PC-3 (cell line): ENCODE measurements around the gene ZNF214. TPM values are rescaled to one million over a fixed set of nuclear protein-coding genes. Genes with fewer than 3 reads are reported as not detected.
"Not testable (repeated sequence)": the region's sequence is repeated elsewhere in the genome, so short reads cannot be mapped to it uniquely, and the experiment has no call there.

Experiments used
- ATAC-seq: fragments of 200-7000 bp; cut with Tn5 transposase; 2 replicates; pipeline ENCODE4 v1.9.1; 2020; ENCODE audit warnings: mild to moderate bottlenecking, moderate library complexity
- BruUV-seq: library from RNA; stranded (reverse); fragments of 400-500 nt; replicated peaks from 2 replicates; lab custom pipeline; 2021; lab: Mats Ljungman, UMichigan
- CTCF ChIA-PET: fragments of 300-600 bp; sonication (Branson Sonifier 250); formaldehyde crosslinking; loops from one replicate; lab custom pipeline; 2022; ENCODE audit warnings: antibody characterized with exemption; lab: Charles Lee
- POLR2A ChIA-PET: fragments of 300-600 bp; sonication (Branson Sonifier 250); formaldehyde crosslinking; loops from one replicate; lab custom pipeline; 2022; ENCODE audit warnings: antibody characterized with exemption; ENCODE audit not compliant: unreplicated experiment; lab: Charles Lee
- DNase-seq: peaks from one replicate; pipeline ENCODE4 v3.0.0-alpha.2; 2015
- H2AFZ ChIP-seq: fragments of 300-600 bp; sonication (generic); 2 replicates; pipeline ENCODE4 v1.6.0; 2016; ENCODE audit warnings: antibody characterized with exemption, low read length
- H3F3A ChIP-seq: fragments of 300-600 bp; sonication (generic); one replicate; pipeline ENCODE4 v1.6.0; 2017; ENCODE audit warnings: antibody characterized with exemption, low read length, control low read depth, mild to moderate bottlenecking; ENCODE audit not compliant: unreplicated experiment
- H3K27ac ChIP-seq: fragments of 300-600 bp; sonication (generic); 2 replicates; pipeline ENCODE4 v1.5.1; 2016; ENCODE audit warnings: mild to moderate bottlenecking, low read length
- H3K27me3 ChIP-seq: fragments of 300-600 bp; sonication (generic); 2 replicates; pipeline ENCODE4 v1.6.1; 2016; ENCODE audit warnings: low read length, mixed read lengths
- H3K36me3 ChIP-seq: fragments of 300-600 bp; sonication (generic); 2 replicates; pipeline ENCODE4 v1.6.1; 2016; ENCODE audit warnings: low read depth, mixed run types, low read length, mixed read lengths
- H3K4me1 ChIP-seq: fragments of 300-600 bp; sonication (generic); 2 replicates; pipeline ENCODE4 v1.5.1; 2016; ENCODE audit warnings: low read length; ENCODE audit not compliant: insufficient read depth
- H3K4me2 ChIP-seq: fragments of 300-600 bp; sonication (generic); 2 replicates; pipeline ENCODE4 v1.6.0; 2016; ENCODE audit warnings: low read length
- H3K4me3 ChIP-seq: fragments of 300-600 bp; sonication (generic); 2 replicates; pipeline ENCODE4 v1.5.1; 2016; ENCODE audit warnings: mild to moderate bottlenecking, low read length, mixed read lengths
- H3K79me2 ChIP-seq: fragments of 300-600 bp; sonication (generic); 2 replicates; pipeline ENCODE4 v1.6.1; 2017; ENCODE audit warnings: low read length, mixed read lengths
- H3K9ac ChIP-seq: fragments of 300-600 bp; sonication (generic); 2 replicates; pipeline ENCODE4 v1.6.0; 2016; ENCODE audit warnings: mild to moderate bottlenecking, low read length
- H3K9me2 ChIP-seq: fragments of 300-600 bp; sonication (generic); replicated peaks from 2 replicates; pipeline ENCODE4 v1.6.1; 2016; ENCODE audit warnings: mixed run types, low read length, mixed read lengths
- H3K9me3 ChIP-seq: fragments of 300-600 bp; sonication (generic); 2 replicates; pipeline ENCODE4 v1.6.1; 2016; ENCODE audit warnings: low read length, mixed read lengths
- H4K20me1 ChIP-seq: fragments of 300-600 bp; sonication (generic); 2 replicates; pipeline ENCODE4 v1.6.1; 2016; ENCODE audit warnings: low read length, mixed read lengths
- EZH2 ChIP-seq: fragments of 300-600 bp; sonication (generic); IDR thresholded peaks from one replicate; pipeline ENCODE4 v1.6.1; 2017; ENCODE audit warnings: antibody characterized with exemption, mild to moderate bottlenecking, low read length; ENCODE audit not compliant: unreplicated experiment
- EZH2phosphoT487 ChIP-seq: fragments of 300-600 bp; sonication (generic); IDR thresholded peaks from 2 replicates; pipeline ENCODE4 v1.6.1; 2018; ENCODE audit warnings: mild to moderate bottlenecking, antibody characterized with exemption, low read length, borderline replicate concordance
- intact Hi-C: fragments of 100-400 bp; cut with micrococcal nuclease; formaldehyde crosslinking; loops from 2 replicates; pipeline ENCODE4 v1.9.0; 2023
- total RNA-seq: library from RNA; depleted of rRNA; stranded (reverse); fragments of >200 nt; gene quantifications from 2 replicates; pipeline ENCODE4 v1.2.3, GENCODE V29; 2014
- TF ChIP-seq, protein P1 (sequence below): fragments of 300-600 bp; sonication (generic); conservative IDR thresholded peaks from 2 replicates; pipeline ENCODE4 v1.5.1; 2017; ENCODE audit warnings: antibody characterized with exemption, low read depth, mild to moderate bottlenecking, low read length

The ZNF214 gene
- total RNA-seq, 1 experiment from 2014 or later = 1.4 TPM

- Histone ChIP-seq H2AFZ (no peak overlapping the region), H3K36me3 (no peaks in the 10 kb centered on the region), H3K4me1 (no peaks in the 10 kb centered on the region), H3K9ac (no peak overlapping the region), H3K27ac (no peak overlapping the region), H4K20me1 (no peaks in the 10 kb centered on the region), H3K27me3 (no peaks in the 10 kb centered on the region), H3K9me3 (no peaks in the 10 kb centered on the region), H3K4me3 (no peak overlapping the region), H3F3A (no peaks in the 10 kb centered on the region), H3K4me2 (no peak overlapping the region), H3K9me2 (no peaks in the 10 kb centered on the region), H3K79me2 (no peaks in the 10 kb centered on the region)
- CTCF ChIA-PET = no interaction called here
- TF ChIP-seq EZH2phosphoT487 (no peak), EZH2 (no peak)
- TF ChIP-seq, protein P1, sequence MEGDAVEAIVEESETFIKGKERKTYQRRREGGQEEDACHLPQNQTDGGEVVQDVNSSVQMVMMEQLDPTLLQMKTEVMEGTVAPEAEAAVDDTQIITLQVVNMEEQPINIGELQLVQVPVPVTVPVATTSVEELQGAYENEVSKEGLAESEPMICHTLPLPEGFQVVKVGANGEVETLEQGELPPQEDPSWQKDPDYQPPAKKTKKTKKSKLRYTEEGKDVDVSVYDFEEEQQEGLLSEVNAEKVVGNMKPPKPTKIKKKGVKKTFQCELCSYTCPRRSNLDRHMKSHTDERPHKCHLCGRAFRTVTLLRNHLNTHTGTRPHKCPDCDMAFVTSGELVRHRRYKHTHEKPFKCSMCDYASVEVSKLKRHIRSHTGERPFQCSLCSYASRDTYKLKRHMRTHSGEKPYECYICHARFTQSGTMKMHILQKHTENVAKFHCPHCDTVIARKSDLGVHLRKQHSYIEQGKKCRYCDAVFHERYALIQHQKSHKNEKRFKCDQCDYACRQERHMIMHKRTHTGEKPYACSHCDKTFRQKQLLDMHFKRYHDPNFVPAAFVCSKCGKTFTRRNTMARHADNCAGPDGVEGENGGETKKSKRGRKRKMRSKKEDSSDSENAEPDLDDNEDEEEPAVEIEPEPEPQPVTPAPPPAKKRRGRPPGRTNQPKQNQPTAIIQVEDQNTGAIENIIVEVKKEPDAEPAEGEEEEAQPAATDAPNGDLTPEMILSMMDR = no peak
- BruUV-seq = no TSS peak
- peak; percentile 19 for DNase-seq
- intact Hi-C loops = no loop called here
- POLR2A ChIA-PET = no interaction called here
- no peak for ATAC-seq
Measured at GRCh38 chr11:6968816-6969215, 51.3 kb downstream of the ZNF214 start.

DNA sequence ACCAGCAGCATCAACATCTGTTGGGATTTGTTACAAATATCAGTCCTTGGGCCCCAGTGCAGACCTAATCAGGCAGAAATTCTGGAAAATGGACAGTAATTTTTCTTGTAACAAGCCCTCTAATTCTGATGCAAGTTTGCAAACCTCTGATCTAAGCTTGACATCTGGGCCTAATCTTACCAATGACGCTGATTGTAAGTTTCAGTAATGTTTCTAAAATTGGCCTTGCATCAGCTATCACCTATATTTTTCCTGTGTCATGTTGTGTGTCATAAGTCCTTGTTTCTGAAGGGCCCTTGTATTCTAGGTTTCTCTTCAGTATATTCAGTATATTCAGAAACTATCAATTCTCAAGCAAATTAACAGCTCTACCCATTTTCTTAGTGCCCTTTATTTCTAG lies 57.5 kb downstream of the ZNF214 start:
- ChIA-PET POLR2A (no interaction called here), CTCF (no interaction called here)
- intact Hi-C loops = no loop called here
- no peak overlapping the region for H3K4me3 ChIP-seq
- no peak overlapping the region for H3K9ac ChIP-seq
- ATAC-seq (no peak), DNase-seq (no peak)
- no peak overlapping the region for H2AFZ ChIP-seq
- H3K9me3 ChIP-seq = no peaks in the 10 kb centered on the region
- H3F3A ChIP-seq = no peaks in the 10 kb centered on the region
- H3K9me2 ChIP-seq = no peaks in the 10 kb centered on the region
- TF ChIP-seq, protein P1 = no peak
- no peak for TF ChIP-seq EZH2phosphoT487
- no peak for TF ChIP-seq EZH2
- H3K4me2 ChIP-seq = no peak overlapping the region
- H4K20me1 ChIP-seq = no peaks in the 10 kb centered on the region
- H3K79me2 ChIP-seq = no peaks in the 10 kb centered on the region
- no TSS peak for BruUV-seq
- no peaks in the 10 kb centered on the region for H3K27me3 ChIP-seq
- no peaks in the 10 kb centered on the region for H3K36me3 ChIP-seq
- no peak overlapping the region for H3K27ac ChIP-seq
- no peaks in the 10 kb centered on the region for H3K4me1 ChIP-seq

DNA sequence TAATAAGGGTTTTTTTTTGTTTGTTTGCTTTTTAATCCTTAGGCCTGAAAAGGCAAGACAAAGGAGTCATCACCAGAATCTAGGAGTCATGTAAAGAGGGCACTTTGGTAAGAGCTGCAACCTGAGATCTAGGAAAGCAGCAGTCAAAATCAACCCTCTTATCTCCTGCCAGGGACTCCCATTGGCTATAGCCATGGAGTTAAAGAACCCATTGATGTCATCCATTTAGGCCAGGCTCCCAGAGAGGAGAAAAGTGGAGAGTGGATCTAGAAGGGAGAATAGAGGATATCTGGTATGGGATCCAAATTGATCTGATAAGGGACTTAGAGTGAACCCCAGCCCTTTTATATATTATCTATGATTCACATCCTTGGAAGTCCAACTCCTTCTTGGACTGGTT lies 58.0 kb downstream of the ZNF214 start:
- Histone ChIP-seq H3F3A (no peaks in the 10 kb centered on the region), H3K9ac (no peak overlapping the region), H3K4me2 (no peak overlapping the region), H3K4me1 (no peaks in the 10 kb centered on the region), H3K27me3 (no peaks in the 10 kb centered on the region), H3K9me2 (no peaks in the 10 kb centered on the region), H3K79me2 (no peaks in the 10 kb centered on the region), H2AFZ (no peak overlapping the region), H3K9me3 (no peaks in the 10 kb centered on the region), H3K36me3 (no peaks in the 10 kb centered on the region), H3K4me3 (no peak overlapping the region), H3K27ac (no peak overlapping the region), H4K20me1 (no peaks in the 10 kb centered on the region)
- DNase-seq (no peak), ATAC-seq (no peak)
- intact Hi-C loops = no loop called here
- CTCF ChIA-PET = no interaction called here
- no TSS peak for BruUV-seq
- POLR2A ChIA-PET = no interaction called here
- TF ChIP-seq EZH2phosphoT487 (no peak), EZH2 (no peak)
- TF ChIP-seq, protein P1 = no peak

GRCh38 chr11:6954248-6954647 lies 65.9 kb downstream of the ZNF214 start:
- H3K27me3 ChIP-seq, H4K20me1 ChIP-seq, H3K36me3 ChIP-seq, H3K9me2 ChIP-seq, H3K4me3 ChIP-seq, intact Hi-C loops, H2AFZ ChIP-seq, ATAC-seq, BruUV-seq, H3K4me1 ChIP-seq, CTCF ChIA-PET, H3K79me2 ChIP-seq, H3F3A ChIP-seq, H3K4me2 ChIP-seq, H3K9ac ChIP-seq, POLR2A ChIA-PET, H3K27ac ChIP-seq, DNase-seq, H3K9me3 ChIP-seq: not testable (repeated sequence)
